Measurements from ENCODE around the gene NUP93. TPM values are rescaled to one million over a fixed set of nuclear protein-coding genes. Genes with fewer than 3 reads are reported as not detected.
"Not testable (repeated sequence)": the region's sequence is repeated elsewhere in the genome, so short reads cannot be mapped to it uniquely, and the experiment has no call there.

Gene NUP93
- total RNA-seq, 1 experiment from 2014 or later, result 144 TPM

- Histone ChIP-seq H2AFZ (ENCODE audit: low read depth, low read length, poor library complexity, severe bottlenecking) (no peak overlapping the region), H3K27me3 (ENCODE audit: insufficient read depth, low read length) (no peaks in the 10 kb centered on the region), H4K20me1 (ENCODE audit: insufficient read depth) (peaks cover 3% of the 10 kb centered on the region; the same call in 1 of the 2 replicates), H3K4me3 (replicated peaks in 1 of 2; ENCODE audit: low read depth in 1 of 2, low read length in 2 of 2) (no peak overlapping the region), H3K4me2 (ENCODE audit: low read length) (no peak overlapping the region), H3K79me2 (ENCODE audit: insufficient read depth, low read length) (peaks cover 79% of the 10 kb centered on the region), H3K4me1 (ENCODE audit: control insufficient read depth in 1 of 2, insufficient read depth in 2 of 2, low read length in 2 of 2) (peaks cover 0 to 17% of the 10 kb centered on the region in 2 experiments; a peak in 2 of 4 replicates), H3K9me2 (ENCODE audit: insufficient read depth) (no peaks in the 10 kb centered on the region), H3K27ac (ENCODE audit: low read depth, low read length) (no peak overlapping the region), H3K9ac (ENCODE audit: low read length) (no peak overlapping the region), H3K36me3 (ENCODE audit: control insufficient read depth in 1 of 2, insufficient read depth in 2 of 2, low read length in 2 of 2) (no peaks in the 10 kb centered on the region; a peak in 1 of 4 replicates), H3K9me3 (ENCODE audit: control insufficient read depth in 1 of 2, insufficient read depth in 1 of 2, low read depth in 1 of 2, low read length in 2 of 2) (no peaks in the 10 kb centered on the region)
- ATAC-seq (no peak), DNase-seq (ENCODE audit: low read depth, low spot score) (no peak)
- TF ChIP-seq ATF3 (IDR thresholded peaks at IDR 0.05) (no peak), EGR1 (IDR thresholded peaks at IDR 0.05; ENCODE audit: low read depth) (no peak), EZH2phosphoT487 (IDR thresholded peaks at IDR 0.05; ENCODE audit: borderline replicate concordance) (no peak), MAX (IDR thresholded peaks at IDR 0.05) (no peak), REST (IDR thresholded peaks at IDR 0.05; ENCODE audit: low read depth) (no peak), TCF7L2 (IDR thresholded peaks at IDR 0.05; ENCODE audit: borderline replicate concordance, extremely low read depth, insufficient read depth, insufficient read length) (no peak), POLR2AphosphoS5 (IDR thresholded peaks at IDR 0.05; ENCODE audit: low read depth, low read length) (no peak), FOSL1 (IDR thresholded peaks at IDR 0.05; ENCODE audit: low read depth) (no peak), CEBPB (IDR thresholded peaks at IDR 0.05; ENCODE audit: low read depth) (no peak), RAD21 (IDR thresholded peaks at IDR 0.05; ENCODE audit: low read depth) (no peak), POLR2A (IDR thresholded peaks at IDR 0.05; ENCODE audit: borderline replicate concordance, extremely low read depth, insufficient read depth, insufficient read length) (no peak)
- intact Hi-C loops (cut with micrococcal nuclease), result no loop called here
- no TSS peak for BruUV-seq (replicated peaks)
- ChIA-PET RAD21 (ENCODE audit: low non-redundant PET in 1 of 2, low total read pairs in 2 of 2, uncharacterized antibody in 2 of 2, unreplicated experiment in 2 of 2) (no interaction called here), POLR2A (no interaction called here), CTCF (no interaction called here)
Observed at GRCh38 chr16:56738221-56738620, 8.3 kb downstream of the NUP93 start.

GRCh38 chr16:56739378-56739777 lies 9.4 kb downstream of the NUP93 start:
- H3K9ac ChIP-seq (ENCODE audit: low read length); H3K4me3 ChIP-seq (replicated peaks in 1 of 2; ENCODE audit: low read depth in 1 of 2, low read length in 2 of 2); H4K20me1 ChIP-seq (ENCODE audit: insufficient read depth); ATAC-seq; H3K27me3 ChIP-seq (ENCODE audit: insufficient read depth, low read length); intact Hi-C loops (cut with micrococcal nuclease); BruUV-seq (replicated peaks); POLR2A ChIA-PET; CTCF ChIA-PET; H2AFZ ChIP-seq (ENCODE audit: low read depth, low read length, poor library complexity, severe bottlenecking); H3K9me3 ChIP-seq (ENCODE audit: control insufficient read depth in 1 of 2, insufficient read depth in 1 of 2, low read depth in 1 of 2, low read length in 2 of 2); H3K36me3 ChIP-seq (ENCODE audit: control insufficient read depth in 1 of 2, insufficient read depth in 2 of 2, low read length in 2 of 2); H3K27ac ChIP-seq (ENCODE audit: low read depth, low read length); DNase-seq (ENCODE audit: low read depth, low spot score); H3K9me2 ChIP-seq (ENCODE audit: insufficient read depth); H3K4me2 ChIP-seq (ENCODE audit: low read length); RAD21 ChIA-PET (ENCODE audit: low non-redundant PET in 1 of 2, low total read pairs in 2 of 2, uncharacterized antibody in 2 of 2, unreplicated experiment in 2 of 2): not testable (repeated sequence)
- H3K4me1 ChIP-seq (ENCODE audit: control insufficient read depth in 1 of 2, insufficient read depth in 2 of 2, low read length in 2 of 2), result peaks cover 0 to 17% of the 10 kb centered on the region in 2 experiments; a peak in 2 of 4 replicates
- H3K79me2 ChIP-seq (ENCODE audit: insufficient read depth, low read length), result peaks cover 79% of the 10 kb centered on the region

All from HCT116 (cell line).